GM06990 (cell line): ENCODE measurements around the gene HCN2.
A peak's percentile ranks its signal among the peaks of the same experiment; 100 is the strongest.

Experiments
- DNase-seq: peaks from one replicate; pipeline ENCODE4 v3.0.0-alpha.2; 2011; ENCODE audit not compliant: insufficient read length; ENCODE audit errors: extremely low read depth
- H3K27me3 ChIP-seq: replicated peaks from 2 replicates; pipeline ENCODE4 v1.6.0; 2011; ENCODE audit warnings: low read length; ENCODE audit not compliant: control insufficient read depth, insufficient read depth
- H3K36me3 ChIP-seq: 2 replicates; pipeline ENCODE4 v1.5.1; 2011; ENCODE audit warnings: low read length; ENCODE audit not compliant: control insufficient read depth, insufficient read depth
- H3K4me3 ChIP-seq: replicated peaks from 2 replicates; pipeline ENCODE4 v1.5.1; 2011; ENCODE audit warnings: low read depth, mild to moderate bottlenecking, control low read depth, low read length
- CTCF ChIP-seq: IDR thresholded peaks from 2 replicates; pipeline ENCODE4 v1.5.1; 2011; ENCODE audit warnings: low read length, control low read depth, mild to moderate bottlenecking, inconsistent platforms; ENCODE audit not compliant: insufficient read depth, poor library complexity, severe bottlenecking

HCN2 gene

GRCh38 chr19:572743-573518 is 16.8 kb upstream of the HCN2 start:
- no peak for TF ChIP-seq CTCF
- Histone ChIP-seq H3K27me3 (no peaks in the 10 kb centered on the region), H3K36me3 (peaks cover 10% of the 10 kb centered on the region), H3K4me3 (peak overlapping the region; percentile 98)
- DNase-seq: peak; percentile 48

- peak overlapping the region; percentile 98 for H3K4me3 ChIP-seq
- no peak for TF ChIP-seq CTCF
- no peak for DNase-seq
- H3K36me3 ChIP-seq: peaks cover 13% of the 10 kb centered on the region
- no peaks in the 10 kb centered on the region for H3K27me3 ChIP-seq
Observed at GRCh38 chr19:573519-573825, 16.2 kb upstream of the HCN2 start.

GRCh38 chr19:574658-575526 is 14.8 kb upstream of the HCN2 start:
- DNase-seq: peak; percentile 68
- peaks cover 22% of the 10 kb centered on the region for H3K36me3 ChIP-seq
- H3K27me3 ChIP-seq: no peaks in the 10 kb centered on the region
- no peak for TF ChIP-seq CTCF
- H3K4me3 ChIP-seq: peak overlapping the region; percentile 98

- H3K27me3 ChIP-seq: no peaks in the 10 kb centered on the region
- DNase-seq: no peak
- peaks cover 29% of the 10 kb centered on the region for H3K36me3 ChIP-seq
- no peak for TF ChIP-seq CTCF
- H3K4me3 ChIP-seq: peak overlapping the region; percentile 98
Observed at GRCh38 chr19:575527-576506, 13.9 kb upstream of the HCN2 start.

GRCh38 chr19:576768-577438 is 12.8 kb upstream of the HCN2 start:
- no peaks in the 10 kb centered on the region for H3K27me3 ChIP-seq
- DNase-seq: no peak
- TF ChIP-seq CTCF: no peak
- H3K36me3 ChIP-seq: peaks cover 36% of the 10 kb centered on the region
- H3K4me3 ChIP-seq: no peak overlapping the region
